ENCODE data around the gene ZNF764.

Gene ZNF764

GRCh38 chr16:30569746-30570635 is 11.8 kb upstream of the ZNF764 start:
- no peak for DNase-seq

GRCh38 chr16:30569281-30569680 is 11.1 kb upstream of the ZNF764 start:
- DNase-seq = no peak

GRCh38 chr16:30567991-30568638 is 9.9 kb upstream of the ZNF764 start:
- DNase-seq = peak; percentile 45

- DNase-seq = peak; percentile 75
Measured at GRCh38 chr16:30567160-30567990, 9.2 kb upstream of the ZNF764 start.

GRCh38 chr16:30566531-30566930 is 8.4 kb upstream of the ZNF764 start:
- no peak for DNase-seq

- no peak for DNase-seq
Measured at GRCh38 chr16:30565984-30566383, 7.8 kb upstream of the ZNF764 start.

GRCh38 chr16:30565526-30565925 is 7.4 kb upstream of the ZNF764 start:
- DNase-seq = no peak

- DNase-seq = no peak
Measured at GRCh38 chr16:30562021-30562420, 3.8 kb upstream of the ZNF764 start.

- peak; percentile 42 for DNase-seq
Measured at GRCh38 chr16:30561089-30561816, 3.1 kb upstream of the ZNF764 start.

- no peak for DNase-seq
Measured at GRCh38 chr16:30559690-30560089, 1.5 kb upstream of the ZNF764 start.

GRCh38 chr16:30558789-30559377 is 709 bp upstream of the ZNF764 start:
- DNase-seq = no peak

GRCh38 chr16:30557707-30557956 is 542 bp downstream of the ZNF764 start:
- no peak for DNase-seq

- no peak for DNase-seq
Measured at GRCh38 chr16:30556125-30556473, 2.1 kb downstream of the ZNF764 start.

- no peak for DNase-seq
Measured at GRCh38 chr16:30555315-30556124, 2.7 kb downstream of the ZNF764 start.

GRCh38 chr16:30554557-30555314 is 3.4 kb downstream of the ZNF764 start:
- DNase-seq = no peak

GRCh38 chr16:30553393-30553899 is 4.7 kb downstream of the ZNF764 start:
- DNase-seq = no peak

GRCh38 chr16:30552956-30553355 is 5.2 kb downstream of the ZNF764 start:
- no peak for DNase-seq

- DNase-seq = peak; percentile 73
Measured at GRCh38 chr16:30551781-30552180, 6.4 kb downstream of the ZNF764 start.

GRCh38 chr16:30548416-30549253 is 9.5 kb downstream of the ZNF764 start:
- no peak for DNase-seq

GRCh38 chr16:30546115-30546514 is 12.1 kb downstream of the ZNF764 start:
- DNase-seq = no peak
